HCEC 1CT (cell line): ENCODE measurements around the gene STON1.
"Not testable (repeated sequence)": the region's sequence is repeated elsewhere in the genome, so short reads cannot be mapped to it uniquely, and the experiment has no call there.

Experiments
- DNase-seq: peaks from one replicate; pipeline ENCODE4 v3.0.0-alpha.2; 2017

Gene STON1

DNA sequence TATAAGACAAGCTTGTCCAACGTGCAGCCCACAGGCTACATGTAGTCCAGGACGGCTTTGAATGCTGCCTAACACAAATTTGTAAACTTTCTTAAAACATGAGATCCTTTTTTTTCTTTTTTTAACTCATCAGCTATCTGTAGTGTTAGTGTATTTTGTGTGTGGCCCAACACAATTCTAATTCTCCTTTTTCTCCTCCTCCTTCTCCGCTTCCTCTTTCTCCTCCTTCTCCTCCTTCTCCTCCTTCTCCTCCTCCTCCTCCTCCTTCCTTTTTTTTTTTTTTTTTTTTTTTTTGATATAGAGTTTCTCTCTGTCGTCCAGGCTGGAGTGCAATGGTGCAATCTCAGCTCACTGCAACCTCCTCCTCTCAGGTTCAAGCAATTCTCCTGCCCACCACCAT, 48.4 kb downstream of the STON1 start:
- DNase-seq, result no peak

DNA sequence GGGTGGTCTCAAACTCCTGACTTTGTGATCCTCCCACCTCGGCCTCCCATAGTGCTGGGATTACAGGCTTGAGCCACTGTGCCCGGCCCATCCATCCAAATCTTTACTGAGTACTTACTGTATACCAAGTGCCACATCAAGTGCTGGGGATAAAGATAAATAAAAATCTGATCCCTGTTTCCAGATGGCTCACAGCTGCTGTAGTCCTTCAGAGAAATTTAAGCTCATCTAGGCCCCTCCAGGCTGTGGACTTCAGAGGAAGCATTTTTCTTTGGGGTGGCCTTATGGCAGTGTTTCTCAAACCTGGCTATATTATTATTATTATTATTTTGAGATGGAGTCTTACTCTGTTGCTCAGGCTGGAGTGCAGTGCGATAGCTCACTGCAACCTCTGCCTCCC, 54.0 kb downstream of the STON1 start:
- DNase-seq, result no peak

DNA sequence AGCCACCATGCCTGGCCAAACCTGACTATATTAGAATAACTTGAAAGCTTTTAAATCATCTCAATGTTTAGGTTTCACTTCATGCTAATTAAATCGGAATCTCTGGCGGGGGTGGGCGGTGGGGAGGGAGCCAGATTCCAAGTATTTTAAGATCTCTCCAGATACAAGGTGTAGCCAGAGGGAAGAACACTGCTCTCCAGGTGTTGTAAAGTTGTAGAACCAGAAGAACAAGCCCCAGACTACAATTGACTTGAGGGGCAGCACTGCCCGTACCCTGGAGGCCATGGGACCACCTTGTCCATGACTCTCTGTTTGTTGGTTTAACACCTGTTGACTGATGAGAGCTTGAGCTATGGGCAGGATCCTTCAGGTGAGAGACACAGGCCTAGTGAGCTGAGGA, 54.6 kb downstream of the STON1 start:
- DNase-seq, result no peak

- no peak for DNase-seq
Observed at GRCh38 chr2:48586433-48586832, 56.5 kb downstream of the STON1 start.

DNA sequence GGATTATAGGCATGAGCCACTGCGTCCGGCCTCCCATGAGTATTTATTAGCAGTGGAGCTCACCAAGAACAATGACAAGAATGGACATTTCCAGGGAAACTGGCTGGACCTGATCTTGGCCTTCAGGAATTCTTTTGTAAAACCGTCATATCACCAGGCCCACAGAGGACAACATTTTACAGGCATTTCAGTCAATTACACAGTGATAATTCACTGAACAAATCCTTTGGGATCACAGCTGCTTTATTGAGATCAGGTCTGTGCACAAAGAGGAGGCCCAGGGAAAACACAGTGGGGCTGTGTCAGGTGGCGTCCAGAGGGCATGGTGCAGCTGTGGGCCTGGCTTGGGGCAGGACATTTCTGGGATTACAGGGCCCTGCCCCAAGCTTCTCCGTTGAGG, 57.6 kb downstream of the STON1 start:
- no peak for DNase-seq

GRCh38 chr2:48587961-48588360, 58.0 kb downstream of the STON1 start:
- no peak for DNase-seq

GRCh38 chr2:48588745-48589144, 58.8 kb downstream of the STON1 start:
- no peak for DNase-seq

- DNase-seq, result peak; percentile 42
Observed at GRCh38 chr2:48589170-48589767, 59.3 kb downstream of the STON1 start.

DNA sequence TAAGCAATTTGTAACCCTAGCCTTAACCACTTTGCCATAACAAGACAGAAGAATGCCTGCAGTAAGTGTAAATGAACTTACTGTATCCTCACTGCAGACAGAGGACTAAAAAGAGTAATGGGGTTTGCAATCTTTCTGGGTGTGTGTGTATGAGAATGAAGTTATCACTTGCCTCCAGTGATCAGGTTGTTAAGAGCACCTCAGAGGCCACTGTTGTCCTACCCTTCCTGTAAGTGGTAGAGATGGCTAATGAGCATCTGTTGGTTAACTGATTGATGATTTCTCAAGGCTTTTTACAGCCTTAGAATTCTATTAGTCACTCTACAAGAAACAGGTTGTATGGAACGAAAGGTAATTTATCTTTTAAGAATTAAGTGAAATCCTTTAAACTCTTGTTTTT, 60.1 kb downstream of the STON1 start:
- no peak for DNase-seq

DNA sequence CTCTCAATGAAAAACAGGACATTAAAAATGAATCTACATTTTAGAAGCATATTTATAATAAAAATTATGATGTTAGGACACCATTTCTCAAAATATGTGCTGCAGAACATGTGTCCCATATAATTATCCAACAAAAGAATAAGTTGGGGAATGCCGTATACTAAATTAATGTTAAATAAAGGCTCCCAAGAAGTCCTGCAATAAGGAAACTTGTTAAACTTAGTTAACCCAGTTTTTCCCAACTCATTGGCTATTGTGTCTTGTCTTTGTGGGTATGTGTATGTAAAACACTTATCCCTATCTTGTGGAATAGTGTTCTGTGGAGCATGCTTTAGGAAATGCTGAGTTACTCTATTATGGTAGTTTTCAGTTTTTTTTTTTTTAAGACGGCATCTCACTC, 62.1 kb downstream of the STON1 start:
- no peak for DNase-seq

DNA sequence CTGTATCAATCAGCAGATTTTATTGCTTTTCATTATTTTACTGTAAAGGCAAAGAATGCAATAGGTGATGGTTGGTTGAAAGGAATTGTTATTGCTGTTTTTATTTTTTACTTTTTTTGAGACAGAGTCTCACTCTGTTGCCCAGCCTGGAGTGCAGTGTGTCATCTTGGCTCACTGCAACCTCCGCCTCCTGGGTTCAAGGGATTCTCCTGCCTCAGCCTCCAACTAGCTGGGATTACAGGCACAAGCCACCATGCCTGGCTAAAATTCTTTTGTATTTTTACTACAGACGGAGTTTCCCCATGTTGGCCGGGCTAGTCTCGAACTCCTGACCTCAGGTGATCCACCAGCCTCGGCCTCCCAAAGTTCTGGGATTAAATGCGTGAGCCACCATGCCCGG, 66.8 kb downstream of the STON1 start:
- not testable (repeated sequence) for DNase-seq

DNA sequence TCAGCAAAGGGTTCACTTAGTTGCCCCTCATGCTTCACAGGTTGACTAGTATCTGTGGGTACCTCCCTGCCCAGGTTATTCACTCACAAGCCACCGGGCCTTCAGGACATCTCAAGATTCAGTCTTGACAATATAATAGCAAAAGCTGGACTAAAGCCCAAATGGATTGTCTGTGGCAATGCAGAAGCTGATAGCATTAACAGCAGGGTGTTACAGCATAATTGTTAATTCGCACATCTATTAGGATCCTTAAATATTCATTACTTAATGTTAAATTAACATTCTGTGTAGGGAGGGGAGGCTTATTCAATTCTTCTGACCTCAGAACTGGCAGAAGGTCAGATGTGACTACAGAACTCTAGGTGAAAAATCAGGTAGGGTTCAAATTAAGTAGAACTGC, 67.5 kb downstream of the STON1 start:
- DNase-seq, result no peak

- peak; percentile 44 for DNase-seq
Observed at GRCh38 chr2:48600204-48600813, 70.4 kb downstream of the STON1 start.

GRCh38 chr2:48600917-48601316, 71.0 kb downstream of the STON1 start:
- DNase-seq, result peak; percentile 82

DNA sequence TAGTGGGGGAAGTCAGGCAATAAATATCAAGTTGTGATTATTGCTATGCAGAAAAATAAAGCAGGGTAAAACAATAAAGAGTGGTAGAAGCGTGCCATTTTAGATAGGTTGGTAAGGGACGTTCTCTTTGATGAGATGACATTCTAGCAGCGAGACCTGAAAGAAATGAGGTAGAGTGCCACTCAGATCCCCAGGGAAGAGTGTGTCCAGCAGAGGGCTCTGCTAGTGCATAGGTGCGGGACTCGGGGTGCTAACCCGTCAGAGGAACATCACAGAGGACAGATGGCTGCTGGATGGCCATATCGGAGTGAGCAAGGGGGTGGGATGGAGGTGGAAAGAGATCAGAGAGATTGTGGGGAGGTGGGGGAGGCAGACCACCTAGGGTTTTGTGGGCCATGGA, 71.4 kb downstream of the STON1 start:
- peak; percentile 22 for DNase-seq

GRCh38 chr2:48605482-48606175, 75.7 kb downstream of the STON1 start:
- DNase-seq, result no peak

DNA sequence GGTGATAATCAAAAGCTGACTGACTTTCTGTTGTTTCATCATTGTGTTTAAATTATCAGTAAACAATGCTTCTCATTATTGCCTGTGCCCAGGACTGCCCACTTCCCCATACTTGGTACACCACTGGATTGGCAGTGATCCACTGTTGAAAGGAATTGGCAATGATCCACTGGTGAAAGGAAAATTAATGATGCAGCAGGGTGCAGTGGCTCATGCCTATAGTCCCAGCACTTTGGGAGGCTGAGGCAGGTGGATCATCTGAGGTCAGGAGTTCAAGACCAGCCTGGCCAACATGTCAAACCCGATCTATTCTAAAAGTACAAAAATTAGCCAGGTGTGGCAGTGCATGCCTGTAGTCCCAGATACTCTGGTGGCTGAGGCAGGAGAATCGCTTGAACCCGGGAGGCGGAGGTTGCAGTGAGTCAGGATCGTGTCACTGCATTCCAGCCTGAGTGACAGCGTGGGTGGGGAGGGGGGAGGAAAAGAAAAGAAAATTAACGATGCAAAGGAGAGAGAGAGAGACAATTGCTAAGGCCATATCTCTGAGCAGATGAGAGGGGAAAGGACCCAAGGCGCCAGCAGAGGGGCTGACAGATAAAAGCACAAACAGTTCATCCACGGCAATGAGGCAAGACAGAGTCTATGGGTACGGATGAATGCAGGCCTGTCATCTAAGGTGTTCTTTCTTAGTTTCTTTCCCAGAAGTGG, 77.5 kb downstream of the STON1 start:
- DNase-seq, result peak; percentile 46

GRCh38 chr2:48613211-48613610, 83.3 kb downstream of the STON1 start:
- no peak for DNase-seq

- DNase-seq, result not testable (repeated sequence)
Observed at GRCh38 chr2:48614581-48614980, 84.6 kb downstream of the STON1 start.

DNA sequence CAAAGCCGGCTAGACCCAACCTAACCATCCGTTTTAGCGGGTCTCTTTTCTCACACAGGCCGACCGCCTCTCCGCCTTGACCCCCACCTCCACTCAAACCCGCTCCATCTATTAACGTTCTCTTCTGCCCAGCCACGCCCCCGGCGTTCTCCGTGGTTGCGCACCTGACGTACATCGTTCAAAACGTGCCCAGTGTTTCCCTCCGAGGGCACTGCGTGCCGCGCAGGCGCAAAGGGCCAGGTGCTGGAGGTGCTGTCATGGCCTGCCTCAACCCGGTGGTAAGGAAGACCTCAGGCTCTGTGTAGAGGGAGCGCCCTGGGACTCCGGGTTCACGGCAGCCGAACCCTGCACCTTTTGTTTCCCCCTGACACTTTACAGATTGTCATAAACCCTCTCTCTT, 87.7 kb downstream of the STON1 start, which contains the start of gene GTF2A1L:
Gene GTF2A1L, plus strand, starts transcription at position 239 of the 400 bp plus-strand sequence. Its CDS starts 19 bp downstream, at position 258.
- DNase-seq, result no peak

GRCh38 chr2:48619526-48619925, 89.6 kb downstream of the STON1 start:
- no peak for DNase-seq

GRCh38 chr2:48620604-48621003, 90.7 kb downstream of the STON1 start:
- DNase-seq, result no peak

GRCh38 chr2:48622691-48623090, 92.7 kb downstream of the STON1 start:
- peak; percentile 8 for DNase-seq

DNA sequence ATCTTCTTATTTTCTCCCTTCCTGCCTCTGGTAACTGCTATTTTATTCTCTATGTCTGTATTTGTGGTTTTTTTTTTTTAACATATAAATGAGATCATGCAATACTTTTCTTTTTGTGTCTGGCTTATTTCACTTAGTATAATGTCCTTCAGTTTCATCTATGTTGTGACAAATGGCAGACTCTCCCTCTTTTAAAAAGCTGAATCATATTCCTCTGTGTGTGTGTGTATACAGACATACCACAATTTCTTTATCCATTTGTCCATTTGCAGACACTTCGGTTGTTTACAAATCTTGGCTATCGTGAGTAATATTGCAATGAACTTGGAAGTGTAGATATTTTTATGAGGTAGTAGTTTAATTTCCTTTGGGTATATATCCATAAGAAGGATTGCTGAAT, 94.7 kb downstream of the STON1 start:
- DNase-seq, result no peak
